Effector CD4-positive, alpha-beta T cell (primary cell): ENCODE measurements around the gene DPP9.

ENCODE experiments used
- DNase-seq: peaks from one replicate; pipeline ENCODE4 v3.0.0-alpha.2; 2020

Gene DPP9

GRCh38 chr19:4707956-4708650 lies 15.5 kb downstream of the DPP9 start:
- no peak for DNase-seq

- DNase-seq: no peak
Observed at GRCh38 chr19:4707322-4707721, 16.3 kb downstream of the DPP9 start.

- DNase-seq: no peak
Observed at GRCh38 chr19:4705413-4706131, 18.1 kb downstream of the DPP9 start.

- no peak for DNase-seq
Observed at GRCh38 chr19:4704317-4704673, 19.3 kb downstream of the DPP9 start.

GRCh38 chr19:4703671-4704316 lies 19.8 kb downstream of the DPP9 start:
- no peak for DNase-seq

- DNase-seq: no peak
Observed at GRCh38 chr19:4702764-4703163, 20.9 kb downstream of the DPP9 start.

GRCh38 chr19:4701557-4701956 lies 22.1 kb downstream of the DPP9 start:
- DNase-seq: no peak

- no peak for DNase-seq
Observed at GRCh38 chr19:4700693-4700970, 23.0 kb downstream of the DPP9 start.

GRCh38 chr19:4699826-4700692 lies 23.6 kb downstream of the DPP9 start:
- no peak for DNase-seq

- no peak for DNase-seq
Observed at GRCh38 chr19:4697304-4697703, 26.3 kb downstream of the DPP9 start.

GRCh38 chr19:4695224-4695731 lies 28.4 kb downstream of the DPP9 start:
- no peak for DNase-seq

GRCh38 chr19:4694211-4694987 lies 29.2 kb downstream of the DPP9 start:
- no peak for DNase-seq

- no peak for DNase-seq
Observed at GRCh38 chr19:4693471-4694121, 30.0 kb downstream of the DPP9 start.

GRCh38 chr19:4693078-4693350 lies 30.6 kb downstream of the DPP9 start:
- DNase-seq: no peak

GRCh38 chr19:4692251-4693077 lies 31.2 kb downstream of the DPP9 start:
- no peak for DNase-seq

- no peak for DNase-seq
Observed at GRCh38 chr19:4691373-4691772, 32.3 kb downstream of the DPP9 start.

- no peak for DNase-seq
Observed at GRCh38 chr19:4690361-4690760, 33.3 kb downstream of the DPP9 start.

- no peak for DNase-seq
Observed at GRCh38 chr19:4689403-4689802, 34.2 kb downstream of the DPP9 start.

- no peak for DNase-seq
Observed at GRCh38 chr19:4688587-4688986, 35.1 kb downstream of the DPP9 start.

- DNase-seq: no peak
Observed at GRCh38 chr19:4687396-4687795, 36.2 kb downstream of the DPP9 start.

GRCh38 chr19:4686700-4687099 lies 36.9 kb downstream of the DPP9 start:
- no peak for DNase-seq
